Activated T-helper 2 cell treated with anti-CD3 and anti-CD28 coated beads, Interferon-gamma antibody, Interleukin-2, Interleukin-4, amounts not matched to agents 10 μg/mL and 5 μg/mL and 100 μg/mL, durations not matched to agents 14 hours and 24 hours and 36 hours (primary cell): ENCODE data around the gene TECTA. TPM values are rescaled to one million over a fixed set of nuclear protein-coding genes. Genes with fewer than 3 reads are reported as not detected.
"Not testable (repeated sequence)": the region's sequence is repeated elsewhere in the genome, so short reads cannot be mapped to it uniquely, and the experiment has no call there.

Source experiments
- DNase-seq: peaks from one replicate; pipeline ENCODE4 v3.0.0; 2021; ENCODE audit warnings: low spot score
- H3K27ac Mint-ChIP-seq: one replicate; pipeline ENCODE4 v1.8.0; 2021; ENCODE audit warnings: mixed read lengths
- H3K27me3 Mint-ChIP-seq: one replicate; pipeline ENCODE4 v1.8.0; 2021; ENCODE audit warnings: low read depth, mixed read lengths
- H3K36me3 Mint-ChIP-seq: one replicate; pipeline ENCODE4 v1.8.0; 2021; ENCODE audit warnings: low read depth, mixed read lengths
- H3K4me1 Mint-ChIP-seq: one replicate; pipeline ENCODE4 v1.8.0; 2021; ENCODE audit warnings: low read depth, mixed read lengths
- H3K4me3 Mint-ChIP-seq: one replicate; pipeline ENCODE4 v1.8.0; 2021; ENCODE audit warnings: low read depth, mild to moderate bottlenecking, moderate library complexity, mixed read lengths
- H3K9me3 Mint-ChIP-seq: one replicate; pipeline ENCODE4 v1.8.0; 2021; ENCODE audit warnings: mixed read lengths
- intact Hi-C: fragments of 100-400 bp; cut with micrococcal nuclease; formaldehyde crosslinking; loops from one replicate; pipeline ENCODE4 v1.15.1; 2023
- total RNA-seq: library from RNA; stranded (reverse); gene quantifications from 2 replicates; pipeline ENCODE4 v1.2.3, GENCODE V29; 2022

The TECTA gene
- total RNA-seq, 1 donor from 2014 or later: 0.46 TPM

GRCh38 chr11:121237247-121237646, 136.2 kb downstream of the TECTA start:
- DNase-seq, H3K4me3 Mint-ChIP-seq, H3K27ac Mint-ChIP-seq, H3K36me3 Mint-ChIP-seq, H3K9me3 Mint-ChIP-seq: not testable (repeated sequence)
- Mint-ChIP-seq H3K4me1 (peaks cover 29% of the 10 kb centered on the region), H3K27me3 (peaks cover 21% of the 10 kb centered on the region)
- intact Hi-C loops: loop anchor here (5.0 kb wide), 1 partner anchor 55 kb away; the partner anchor contains the start of gene SC5D

- no peak for DNase-seq
- Mint-ChIP-seq H3K4me3 (no peak overlapping the region), H3K4me1 (peaks cover 29% of the 10 kb centered on the region), H3K36me3 (no peaks in the 10 kb centered on the region), H3K9me3 (no peaks in the 10 kb centered on the region), H3K27ac (peak overlapping the region; percentile 4), H3K27me3 (peaks cover 27% of the 10 kb centered on the region)
- intact Hi-C loops: loop anchor here (1.0 to 5.0 kb wide), 2 partner anchors 54 to 412 kb away; partner anchors contain the start of gene SC5D
Measured at GRCh38 chr11:121237686-121238658, 136.9 kb downstream of the TECTA start.

- Mint-ChIP-seq H3K27me3 (peaks cover 27% of the 10 kb centered on the region), H3K27ac (no peak overlapping the region), H3K4me1 (peaks cover 29% of the 10 kb centered on the region), H3K9me3 (no peaks in the 10 kb centered on the region), H3K36me3 (no peaks in the 10 kb centered on the region), H3K4me3 (no peak overlapping the region)
- intact Hi-C loops: loop anchor here (1.0 to 5.0 kb wide), 2 partner anchors 53 to 411 kb away; partner anchors contain the start of gene SC5D
- DNase-seq: no peak
Measured at GRCh38 chr11:121238956-121239355, 137.9 kb downstream of the TECTA start.

GRCh38 chr11:121240001-121240400, 139.0 kb downstream of the TECTA start:
- intact Hi-C loops, H3K9me3 Mint-ChIP-seq, H3K27ac Mint-ChIP-seq, H3K36me3 Mint-ChIP-seq, H3K4me3 Mint-ChIP-seq, DNase-seq: not testable (repeated sequence)
- peaks cover 29% of the 10 kb centered on the region for H3K4me1 Mint-ChIP-seq
- H3K27me3 Mint-ChIP-seq: peaks cover 19% of the 10 kb centered on the region

- Mint-ChIP-seq H3K27me3 (peaks cover 12% of the 10 kb centered on the region), H3K4me3 (no peak overlapping the region), H3K36me3 (no peaks in the 10 kb centered on the region), H3K4me1 (peaks cover 26% of the 10 kb centered on the region), H3K27ac (no peak overlapping the region), H3K9me3 (no peaks in the 10 kb centered on the region)
- intact Hi-C loops: no loop called here
- no peak for DNase-seq
Measured at GRCh38 chr11:121240650-121241303, 139.7 kb downstream of the TECTA start.

Other genes starting within 250 kb of the TECTA start
- gene TBCEL, start 77.1 kb upstream of the TECTA start, total RNA-seq: 8.2 and 9.2 TPM in 2 replicates
- gene SC5D, start 191.5 kb downstream of the TECTA start, total RNA-seq: 23.2 and 28.0 TPM in 2 replicates